Measurements from ENCODE around the gene CADM1. TPM values are rescaled to one million over a fixed set of nuclear protein-coding genes. Genes with fewer than 3 reads are reported as not detected.

CADM1 gene
- total RNA-seq, 2 donors from 2014 or later: 0.18 TPM; not detected in 1

GRCh38 chr11:115182282-115182955, 321.8 kb downstream of the CADM1 start:
- ATAC-seq (no peak), DNase-seq (ENCODE audit: low spot score in 2 of 2) (no peak)
- no peak overlapping the region for H3K27ac Mint-ChIP-seq
- H3K9me3 Mint-ChIP-seq: no peaks in the 10 kb centered on the region
- no peaks in the 10 kb centered on the region for H3K36me3 Mint-ChIP-seq

GRCh38 chr11:115181538-115181937, 322.7 kb downstream of the CADM1 start:
- no peak overlapping the region for H3K27ac Mint-ChIP-seq
- DNase-seq (ENCODE audit: low spot score in 2 of 2): no peak
- no peaks in the 10 kb centered on the region for H3K9me3 Mint-ChIP-seq
- no peak for ATAC-seq
- no peaks in the 10 kb centered on the region for H3K36me3 Mint-ChIP-seq

- no peaks in the 10 kb centered on the region for H3K9me3 Mint-ChIP-seq
- DNase-seq (ENCODE audit: low spot score in 2 of 2) (no peak), ATAC-seq (no peak)
- no peak overlapping the region for H3K27ac Mint-ChIP-seq
- no peaks in the 10 kb centered on the region for H3K36me3 Mint-ChIP-seq
These were observed 323.9 kb downstream of the CADM1 start for GRCh38 chr11:115180272-115180671.

GRCh38 chr11:115179636-115180035, 324.6 kb downstream of the CADM1 start:
- Mint-ChIP-seq H3K36me3 (no peaks in the 10 kb centered on the region), H3K27ac (no peak overlapping the region), H3K9me3 (no peaks in the 10 kb centered on the region)
- no peak for DNase-seq (ENCODE audit: low spot score in 2 of 2)
- ATAC-seq: no peak

GRCh38 chr11:115178705-115179104, 325.5 kb downstream of the CADM1 start:
- H3K9me3 Mint-ChIP-seq: no peaks in the 10 kb centered on the region
- DNase-seq (ENCODE audit: low spot score in 2 of 2) (no peak), ATAC-seq (no peak)

GRCh38 chr11:115173136-115173535, 331.1 kb downstream of the CADM1 start:
- peaks cover 0 to 5% of the 10 kb centered on the region in 2 donors for H3K9me3 Mint-ChIP-seq

More at GRCh38 chr11:115178705-115179104, 325.5 kb downstream of the CADM1 start:
- Mint-ChIP-seq H3K36me3 (no peaks in the 10 kb centered on the region), H3K27ac (no peak overlapping the region)

GRCh38 chr11:115170133-115170815, 333.9 kb downstream of the CADM1 start:
- Mint-ChIP-seq H3K36me3 (peaks cover 0 to 4% of the 10 kb centered on the region in 2 donors), H3K27ac (no peak overlapping the region), H3K9me3 (peaks cover 0 to 5% of the 10 kb centered on the region in 2 donors)
- ATAC-seq (no peak), DNase-seq (ENCODE audit: low spot score in 2 of 2) (peak in 1 of 2 donors; percentile 24)

More at GRCh38 chr11:115173136-115173535, 331.1 kb downstream of the CADM1 start:
- no peak overlapping the region for H3K27ac Mint-ChIP-seq
- ATAC-seq: no peak
- H3K36me3 Mint-ChIP-seq: peaks cover 0 to 4% of the 10 kb centered on the region in 2 donors
- DNase-seq (ENCODE audit: low spot score in 2 of 2): no peak

- no peak for ATAC-seq
- H3K27ac Mint-ChIP-seq: no peak overlapping the region
- H3K9me3 Mint-ChIP-seq: peaks cover 0 to 5% of the 10 kb centered on the region in 2 donors
- peaks cover 0 to 4% of the 10 kb centered on the region in 2 donors for H3K36me3 Mint-ChIP-seq
- no peak for DNase-seq (ENCODE audit: low spot score in 2 of 2)
These were observed 335.0 kb downstream of the CADM1 start for GRCh38 chr11:115169251-115169650.

- Mint-ChIP-seq H3K36me3 (peaks cover 0 to 4% of the 10 kb centered on the region in 2 donors), H3K9me3 (peaks cover 0 to 5% of the 10 kb centered on the region in 2 donors), H3K27ac (no peak overlapping the region)
- no peak for ATAC-seq
- DNase-seq (ENCODE audit: low spot score in 2 of 2): no peak
These were observed 335.5 kb downstream of the CADM1 start for GRCh38 chr11:115168686-115169085.

- Mint-ChIP-seq H3K9me3 (peaks cover 0 to 5% of the 10 kb centered on the region in 2 donors), H3K36me3 (peaks cover 0 to 4% of the 10 kb centered on the region in 2 donors), H3K27ac (no peak overlapping the region)
- DNase-seq (ENCODE audit: low spot score in 2 of 2) (no peak), ATAC-seq (no peak)
These were observed 336.0 kb downstream of the CADM1 start for GRCh38 chr11:115168229-115168671.

- no peak for ATAC-seq
- Mint-ChIP-seq H3K27ac (no peak overlapping the region), H3K36me3 (peaks cover 0 to 4% of the 10 kb centered on the region in 2 donors), H3K9me3 (peaks cover 0 to 5% of the 10 kb centered on the region in 2 donors)
- no peak for DNase-seq (ENCODE audit: low spot score in 2 of 2)
These were observed 336.8 kb downstream of the CADM1 start for GRCh38 chr11:115167456-115167855.

GRCh38 chr11:115166820-115167219, 337.4 kb downstream of the CADM1 start:
- no peak for ATAC-seq
- H3K9me3 Mint-ChIP-seq: peaks cover 0 to 5% of the 10 kb centered on the region in 2 donors
- peaks cover 0 to 4% of the 10 kb centered on the region in 2 donors for H3K36me3 Mint-ChIP-seq
- no peak overlapping the region for H3K27ac Mint-ChIP-seq
- no peak for DNase-seq (ENCODE audit: low spot score in 2 of 2)

- H3K27ac Mint-ChIP-seq: no peak overlapping the region
- DNase-seq (ENCODE audit: low spot score in 2 of 2) (no peak), ATAC-seq (no peak)
- peaks cover 0 to 5% of the 10 kb centered on the region in 2 donors for H3K9me3 Mint-ChIP-seq
- peaks cover 0 to 4% of the 10 kb centered on the region in 2 donors for H3K36me3 Mint-ChIP-seq
These were observed 339.4 kb downstream of the CADM1 start for GRCh38 chr11:115164774-115165173.

GRCh38 chr11:115162919-115163318, 341.3 kb downstream of the CADM1 start:
- no peaks in the 10 kb centered on the region for H3K9me3 Mint-ChIP-seq
- ATAC-seq (no peak), DNase-seq (ENCODE audit: low spot score in 2 of 2) (no peak)
- H3K36me3 Mint-ChIP-seq: no peaks in the 10 kb centered on the region
- peak overlapping the region in 1 of 2 donors; percentile 32 for H3K27ac Mint-ChIP-seq

GRCh38 chr11:115161876-115162275, 342.3 kb downstream of the CADM1 start:
- ATAC-seq (no peak), DNase-seq (ENCODE audit: low spot score in 2 of 2) (no peak)
- Mint-ChIP-seq H3K27ac (no peak overlapping the region), H3K9me3 (no peaks in the 10 kb centered on the region), H3K36me3 (no peaks in the 10 kb centered on the region)

GRCh38 chr11:115159207-115159606, 345.0 kb downstream of the CADM1 start:
- Mint-ChIP-seq H3K36me3 (no peaks in the 10 kb centered on the region), H3K9me3 (no peaks in the 10 kb centered on the region), H3K27ac (no peak overlapping the region)
- no peak for ATAC-seq
- no peak for DNase-seq (ENCODE audit: low spot score in 2 of 2)

- Mint-ChIP-seq H3K9me3 (peaks cover 0 to 3% of the 10 kb centered on the region in 2 donors), H3K36me3 (no peaks in the 10 kb centered on the region), H3K27ac (no peak overlapping the region)
- DNase-seq (ENCODE audit: low spot score in 2 of 2): no peak
- no peak for ATAC-seq
These were observed 346.2 kb downstream of the CADM1 start for GRCh38 chr11:115158053-115158452.

Data from activated naive CD4-positive, alpha-beta T cell treated with anti-CD3 and anti-CD28 coated beads, Interleukin-2, amount 50 U/mL, for 72 hours (primary cell).